Activated CD4-positive, CD25-positive, alpha-beta regulatory T cell treated with anti-CD3 and anti-CD28 coated beads, Interleukin-2, amount 50 U/mL, for 72 hours (primary cell): ENCODE data around the gene KLK3.
A peak's percentile ranks its signal among the peaks of the same experiment; 100 is the strongest.

Source experiments
- DNase-seq: peaks from one replicate; pipeline ENCODE4 v3.0.0; 2021

Gene KLK3

GRCh38 chr19:50908336-50908735 lies 53.6 kb downstream of the KLK3 start:
- no peak for DNase-seq

GRCh38 chr19:50909240-50910070 lies 54.7 kb downstream of the KLK3 start:
- DNase-seq = peak; percentile 39
